GM19238 (cell line): ENCODE measurements around the gene SLC38A2.

Experiments
- DNase-seq: peaks from one replicate; pipeline ENCODE4 v3.0.0; 2011; ENCODE audit warnings: low spot score; ENCODE audit not compliant: insufficient read length

SLC38A2 gene

DNA sequence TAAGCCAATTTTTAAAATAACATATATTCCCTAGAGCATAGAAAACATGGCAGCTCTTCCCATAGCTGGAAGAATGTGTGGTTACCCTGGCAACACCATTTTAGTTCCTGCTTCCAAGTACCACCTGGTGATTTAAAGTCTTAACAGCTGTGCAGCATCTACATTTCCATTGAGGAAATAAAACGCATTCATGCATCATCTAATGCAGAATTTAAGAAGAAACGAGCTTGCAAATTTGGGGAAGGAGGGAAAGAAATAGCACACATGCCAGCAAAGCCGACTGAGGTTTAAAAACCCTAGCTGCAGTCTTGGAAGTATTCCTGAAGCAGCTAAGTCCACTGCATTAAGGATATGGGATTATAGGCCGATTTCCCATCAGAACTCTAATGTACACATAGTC, 22.8 kb upstream of the SLC38A2 start:
- DNase-seq = no peak

DNA sequence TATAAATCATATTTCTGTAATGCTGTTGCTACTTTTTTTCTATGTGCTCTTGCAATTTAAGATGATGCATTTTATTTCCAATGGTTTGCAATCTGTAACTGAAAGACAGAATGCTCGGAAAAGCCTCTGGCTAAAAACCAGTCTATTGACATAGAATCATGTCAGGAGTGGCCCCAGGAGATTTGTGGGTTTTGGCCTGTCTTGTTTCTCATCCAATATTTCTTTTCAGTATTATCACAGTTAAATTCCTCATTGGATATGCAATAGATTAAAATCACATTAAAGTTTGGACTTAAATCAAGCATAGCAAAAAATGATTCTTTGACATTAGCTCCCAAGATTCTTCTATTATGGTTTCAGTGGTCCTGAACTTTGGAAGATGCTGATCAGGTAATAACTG, 19.1 kb upstream of the SLC38A2 start:
- no peak for DNase-seq

DNA sequence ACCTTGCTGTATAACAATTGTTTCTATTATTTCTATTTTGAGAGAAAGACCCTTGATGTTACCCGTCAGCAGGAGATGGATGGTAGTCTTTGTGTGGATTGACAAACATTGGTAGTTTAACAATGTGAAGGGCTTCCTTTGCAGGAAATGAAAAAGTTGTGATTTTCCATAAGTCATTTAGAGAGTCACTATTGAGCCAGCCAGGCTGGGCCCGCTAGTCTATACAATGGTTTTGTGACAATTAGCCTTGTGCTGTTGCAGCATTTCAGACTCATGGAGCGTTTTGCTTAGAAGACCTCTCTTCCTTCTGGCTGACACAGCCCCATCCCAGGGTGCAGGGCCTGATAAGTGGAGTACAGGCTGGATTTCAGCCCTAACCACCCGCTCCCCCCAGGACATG, 18.3 kb upstream of the SLC38A2 start:
- no peak for DNase-seq

DNA sequence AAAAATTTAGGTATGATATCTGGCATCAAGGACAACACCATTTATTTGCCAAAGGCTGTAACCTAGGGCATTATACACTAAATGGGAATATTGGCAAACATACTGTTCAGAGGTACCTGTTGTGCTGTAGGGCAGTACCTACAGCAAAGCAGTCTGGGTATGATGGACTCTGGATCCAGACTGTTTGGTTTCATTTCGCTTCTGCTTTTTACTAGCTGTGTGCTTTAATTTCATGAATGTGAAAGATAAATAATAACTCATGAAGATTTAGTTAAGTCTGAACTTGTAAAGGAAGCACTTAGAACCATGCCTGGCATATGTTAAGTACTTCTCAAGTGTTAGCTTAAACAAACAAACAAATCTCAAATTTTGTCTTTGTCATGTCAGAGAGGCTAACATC, 17.7 kb upstream of the SLC38A2 start:
- DNase-seq = no peak

DNA sequence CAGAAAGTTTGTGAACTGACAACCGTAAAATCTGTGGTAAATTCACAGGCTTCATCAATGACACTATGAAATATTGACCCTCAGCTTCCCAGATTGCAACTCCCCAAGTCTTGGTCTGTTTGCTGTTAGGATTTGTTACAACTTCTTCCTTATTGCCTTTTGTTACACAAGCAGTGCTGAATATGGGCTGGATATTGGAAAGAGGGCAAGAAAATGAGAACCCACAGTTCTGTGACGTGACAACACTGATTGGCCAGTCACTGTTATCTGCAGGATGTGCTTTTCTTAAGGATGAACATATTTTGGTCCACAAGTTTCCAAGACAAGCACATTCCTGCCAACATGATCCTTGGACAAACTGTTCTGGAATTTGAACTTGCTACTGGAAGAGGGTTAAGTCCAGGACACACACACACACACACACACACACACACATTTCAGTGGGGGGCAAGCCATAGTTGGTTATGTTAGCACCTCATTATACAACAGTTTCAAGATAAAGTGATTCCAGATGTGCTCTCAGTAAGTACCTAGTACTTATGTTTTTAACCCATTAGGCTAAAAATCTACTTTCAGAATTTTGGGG, 16.6 kb upstream of the SLC38A2 start:
- no peak for DNase-seq

- no peak for DNase-seq
Observed at GRCh38 chr12:46388427-46389021, 16.0 kb upstream of the SLC38A2 start.

DNA sequence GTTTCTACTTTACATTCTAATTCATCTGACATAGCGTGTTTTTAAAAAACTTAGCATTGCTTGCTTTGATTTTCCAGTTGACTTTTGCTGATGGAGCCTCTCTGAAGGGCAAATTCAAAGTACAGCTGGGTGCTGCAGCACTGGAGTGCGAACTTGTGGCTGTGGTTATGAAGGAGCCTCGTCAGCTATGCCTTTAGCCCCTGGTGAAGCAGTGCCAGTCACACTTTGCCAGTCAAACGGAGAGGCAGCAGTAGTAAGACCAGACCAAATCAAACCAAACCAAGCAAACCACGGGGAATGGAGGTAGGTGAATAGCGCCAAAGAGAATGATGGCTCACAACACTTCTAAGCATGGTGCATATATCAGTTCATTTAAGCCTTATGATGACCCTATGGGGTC, 15.1 kb upstream of the SLC38A2 start:
- DNase-seq = no peak

- DNase-seq = no peak
Observed at GRCh38 chr12:46386877-46387629, 14.5 kb upstream of the SLC38A2 start.

- DNase-seq = no peak
Observed at GRCh38 chr12:46386360-46386867, 13.8 kb upstream of the SLC38A2 start.

GRCh38 chr12:46385438-46385837, 12.9 kb upstream of the SLC38A2 start:
- no peak for DNase-seq

- DNase-seq = no peak
Observed at GRCh38 chr12:46384451-46385309, 12.1 kb upstream of the SLC38A2 start.

DNA sequence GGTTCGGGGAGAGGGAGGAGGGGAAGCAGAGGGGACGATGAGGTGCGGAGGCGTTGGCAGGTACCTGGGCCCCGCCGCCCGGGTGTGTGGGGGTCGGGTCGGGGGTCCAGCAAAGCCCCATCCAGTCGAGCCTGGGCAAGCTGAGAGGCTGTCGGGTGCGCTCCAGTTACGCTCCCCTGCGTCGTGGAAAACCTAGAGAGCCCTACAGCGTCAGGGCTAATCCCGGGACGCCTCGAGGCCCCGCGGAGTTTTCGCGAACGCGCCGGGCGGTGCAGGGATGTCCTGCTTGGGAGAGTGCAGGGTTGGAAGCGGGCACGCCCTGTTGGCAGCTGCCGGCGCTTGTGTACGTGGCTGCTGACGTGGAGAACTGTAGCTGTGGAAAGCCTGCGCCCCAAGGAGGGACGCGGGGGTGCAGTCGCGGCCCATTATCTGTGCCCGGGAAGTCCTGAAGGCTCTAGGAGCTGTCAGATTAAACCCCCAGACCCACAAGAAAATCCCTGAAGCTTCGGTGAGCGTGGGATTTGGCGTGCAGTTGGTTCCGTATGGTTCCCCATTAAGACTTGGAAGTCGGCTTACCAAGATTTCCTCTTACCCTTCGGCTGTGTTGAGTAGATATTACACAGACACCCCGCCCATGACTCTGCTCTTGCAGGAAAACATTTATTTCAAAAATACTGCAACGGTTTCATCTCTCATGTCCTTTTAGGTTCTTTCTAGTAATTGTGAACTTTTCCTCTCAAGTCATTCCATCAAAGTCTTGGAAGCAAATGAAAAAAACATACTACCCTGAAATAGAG, 11.3 kb upstream of the SLC38A2 start:
- peak; percentile 12 for DNase-seq

GRCh38 chr12:46382964-46383653, 10.5 kb upstream of the SLC38A2 start:
- peak; percentile 59 for DNase-seq

DNA sequence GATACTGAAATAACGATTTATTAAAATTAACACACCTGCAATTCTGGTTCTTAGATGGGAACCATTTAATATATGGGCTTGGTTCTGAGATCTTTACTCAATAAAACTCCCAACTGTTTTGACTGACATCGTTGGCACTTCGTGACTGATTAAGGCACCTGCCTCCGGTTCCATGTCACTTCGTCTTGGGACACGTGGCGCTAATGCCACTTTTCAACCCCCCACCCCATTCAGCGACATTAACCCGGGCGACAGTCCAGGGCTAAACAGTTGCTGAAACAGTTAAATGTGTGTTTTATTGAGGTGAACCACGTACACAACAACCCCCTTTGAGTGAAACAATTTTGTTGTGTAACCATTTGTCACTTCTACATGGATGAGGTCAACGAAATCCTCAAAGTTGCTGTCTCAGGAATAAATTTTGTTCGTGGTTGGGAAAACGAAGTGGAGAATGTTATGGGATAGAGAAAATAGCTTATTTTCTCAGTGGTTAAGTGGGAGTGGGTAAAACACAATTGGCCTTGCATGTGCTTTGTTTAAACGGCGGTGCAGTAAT, 9.9 kb upstream of the SLC38A2 start:
- no peak for DNase-seq

- no peak for DNase-seq
Observed at GRCh38 chr12:46380881-46381280, 8.3 kb upstream of the SLC38A2 start.

- DNase-seq = no peak
Observed at GRCh38 chr12:46380022-46380796, 7.6 kb upstream of the SLC38A2 start.

DNA sequence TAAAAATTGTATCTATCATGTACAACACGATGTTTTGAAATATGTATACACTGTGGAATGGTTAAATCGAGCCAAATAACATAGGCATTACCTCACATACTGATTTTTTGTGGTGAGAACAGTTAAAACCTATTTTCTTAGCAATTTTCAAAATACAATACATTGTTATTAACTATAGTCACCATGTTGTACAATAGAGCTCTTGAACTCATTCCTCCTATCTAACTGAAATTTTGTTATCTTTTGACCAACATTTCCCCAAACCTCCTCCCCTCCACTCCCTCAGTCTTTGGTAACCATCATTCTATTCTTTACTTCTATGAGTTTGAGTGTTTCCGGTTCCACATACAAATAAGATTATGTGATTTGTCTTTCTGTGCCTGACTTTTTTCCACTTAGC, 6.8 kb upstream of the SLC38A2 start:
- DNase-seq = no peak

GRCh38 chr12:46378530-46378929, 6.0 kb upstream of the SLC38A2 start:
- no peak for DNase-seq

GRCh38 chr12:46377678-46378077, 5.1 kb upstream of the SLC38A2 start:
- DNase-seq = no peak
